ENCODE results near the gene PSMB7.

PSMB7 gene

DNA sequence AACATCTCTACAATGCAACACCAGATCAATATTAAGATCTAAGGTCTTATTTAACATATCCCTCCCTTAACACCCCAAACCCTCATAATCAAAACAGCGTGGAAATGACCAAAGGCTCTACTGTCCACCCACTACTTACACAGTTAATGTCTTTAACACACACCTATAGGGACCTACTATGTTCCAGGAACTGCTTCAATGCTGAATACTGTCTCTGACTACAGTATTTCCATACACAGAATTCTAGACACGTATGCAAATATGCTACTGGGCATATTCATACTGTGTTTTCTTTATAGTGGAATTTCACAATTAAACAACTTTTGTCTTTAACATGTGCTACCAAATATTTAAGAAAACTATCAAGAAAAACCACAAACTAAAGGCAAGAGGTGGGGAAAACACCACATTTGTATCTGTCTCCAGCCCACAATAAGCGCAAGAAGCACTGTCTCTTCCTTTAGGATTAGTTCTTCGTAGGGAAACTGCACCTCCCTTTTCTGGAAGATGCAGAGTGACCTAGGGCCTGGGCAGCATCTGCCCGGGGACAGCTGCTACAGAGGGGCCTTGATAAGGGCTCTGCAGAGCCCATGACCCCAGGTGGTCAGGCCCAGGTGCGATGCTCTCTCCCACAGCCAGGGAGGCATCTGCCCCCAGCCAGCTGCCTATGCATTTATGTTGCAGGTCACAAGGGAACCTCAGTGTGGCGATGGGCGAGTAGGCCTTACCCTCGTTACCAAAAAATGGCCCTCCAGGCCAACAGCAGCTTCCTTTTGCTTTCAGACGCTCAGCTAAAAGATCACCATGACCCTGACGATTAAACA is 55.2 kb downstream of the PSMB7 start:
- Histone ChIP-seq H3K4me1 (ENCODE audit: insufficient read depth, low read length, poor library complexity, severe bottlenecking) (peaks cover 28% of the 10 kb centered on the region), H3K36me3 (ENCODE audit: insufficient read depth, low read length) (peaks cover 17% of the 10 kb centered on the region; the same call in 1 of the 2 replicates), H3K9me3 (ENCODE audit: insufficient read depth, low read depth, low read length) (no peaks in the 10 kb centered on the region), H3K4me2 (ENCODE audit: low read depth, low read length, poor library complexity, severe bottlenecking) (no peak overlapping the region), H2AFZ (ENCODE audit: low read length) (no peak overlapping the region), H3K9me2 (replicated peaks; ENCODE audit: low read depth, low read length) (no peaks in the 10 kb centered on the region), H3K79me2 (ENCODE audit: insufficient read depth, low read length) (peaks cover 94% of the 10 kb centered on the region), H4K20me1 (ENCODE audit: insufficient read depth, low read length, poor library complexity, severe bottlenecking) (peaks cover 17% of the 10 kb centered on the region), H3F3A (ENCODE audit: low read depth) (no peaks in the 10 kb centered on the region), H3K9ac (ENCODE audit: low read depth, low read length, poor library complexity, severe bottlenecking) (no peak overlapping the region), H3K4me3 (ENCODE audit: low read length, poor library complexity, severe bottlenecking) (no peak overlapping the region), H3K27me3 (ENCODE audit: insufficient read depth, low read length, poor library complexity, severe bottlenecking) (no peaks in the 10 kb centered on the region)
- TF ChIP-seq, protein P1, sequence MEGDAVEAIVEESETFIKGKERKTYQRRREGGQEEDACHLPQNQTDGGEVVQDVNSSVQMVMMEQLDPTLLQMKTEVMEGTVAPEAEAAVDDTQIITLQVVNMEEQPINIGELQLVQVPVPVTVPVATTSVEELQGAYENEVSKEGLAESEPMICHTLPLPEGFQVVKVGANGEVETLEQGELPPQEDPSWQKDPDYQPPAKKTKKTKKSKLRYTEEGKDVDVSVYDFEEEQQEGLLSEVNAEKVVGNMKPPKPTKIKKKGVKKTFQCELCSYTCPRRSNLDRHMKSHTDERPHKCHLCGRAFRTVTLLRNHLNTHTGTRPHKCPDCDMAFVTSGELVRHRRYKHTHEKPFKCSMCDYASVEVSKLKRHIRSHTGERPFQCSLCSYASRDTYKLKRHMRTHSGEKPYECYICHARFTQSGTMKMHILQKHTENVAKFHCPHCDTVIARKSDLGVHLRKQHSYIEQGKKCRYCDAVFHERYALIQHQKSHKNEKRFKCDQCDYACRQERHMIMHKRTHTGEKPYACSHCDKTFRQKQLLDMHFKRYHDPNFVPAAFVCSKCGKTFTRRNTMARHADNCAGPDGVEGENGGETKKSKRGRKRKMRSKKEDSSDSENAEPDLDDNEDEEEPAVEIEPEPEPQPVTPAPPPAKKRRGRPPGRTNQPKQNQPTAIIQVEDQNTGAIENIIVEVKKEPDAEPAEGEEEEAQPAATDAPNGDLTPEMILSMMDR (conservative IDR thresholded peaks at IDR 0.05; ENCODE audit: low read length), result no peak
- TF ChIP-seq EZH2phosphoT487 (IDR thresholded peaks at IDR 0.05; ENCODE audit: borderline replicate concordance), result no peak

DNA sequence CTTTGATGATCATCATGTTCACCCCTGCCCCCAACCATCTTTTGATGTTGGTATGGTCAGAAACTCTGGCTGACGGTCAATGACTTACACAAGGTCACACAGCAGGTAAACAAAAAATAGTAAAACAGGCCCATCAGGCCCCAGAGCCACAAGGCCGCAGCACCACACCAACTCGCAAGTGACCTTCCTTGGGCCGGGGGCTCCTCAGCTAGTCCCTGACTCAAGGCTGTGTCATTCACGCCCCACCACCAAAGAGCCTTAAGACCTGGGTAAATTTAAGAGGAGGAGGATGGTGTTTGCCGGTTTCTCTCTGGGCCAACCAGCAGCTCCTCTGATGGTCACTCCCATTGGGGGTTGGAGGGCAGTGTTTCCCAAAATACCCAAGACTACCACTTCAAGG is 55.8 kb downstream of the PSMB7 start:
- peaks cover 17% of the 10 kb centered on the region; the same call in 1 of the 2 replicates for H3K36me3 ChIP-seq (ENCODE audit: insufficient read depth, low read length)
- H3K27me3 ChIP-seq (ENCODE audit: insufficient read depth, low read length, poor library complexity, severe bottlenecking), result no peaks in the 10 kb centered on the region

DNA sequence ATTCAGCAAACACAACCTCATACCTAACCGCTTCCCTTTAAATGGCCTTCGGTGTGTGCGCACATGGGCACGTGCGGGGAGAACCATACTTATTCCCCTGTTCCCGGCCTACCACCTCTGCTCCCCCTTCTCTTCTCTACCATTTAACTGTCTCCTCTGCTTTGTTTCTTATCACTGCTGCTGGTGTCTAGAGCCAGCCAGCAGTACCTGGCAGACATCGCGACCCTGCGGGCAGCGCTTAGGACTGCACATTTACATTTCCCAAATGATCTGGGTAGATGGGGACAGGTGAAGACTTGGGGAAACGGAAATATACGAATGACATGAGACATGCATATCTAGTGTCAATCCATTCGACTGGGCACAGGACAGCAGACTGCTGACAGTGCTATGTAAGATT is 56.6 kb downstream of the PSMB7 start:
- Histone ChIP-seq H3K9me2 (replicated peaks; ENCODE audit: low read depth, low read length) (no peaks in the 10 kb centered on the region), H3K9ac (ENCODE audit: low read depth, low read length, poor library complexity, severe bottlenecking) (no peak overlapping the region), H3K27me3 (ENCODE audit: insufficient read depth, low read length, poor library complexity, severe bottlenecking) (no peaks in the 10 kb centered on the region), H3K36me3 (ENCODE audit: insufficient read depth, low read length) (peaks cover 22% of the 10 kb centered on the region; the same call in 1 of the 2 replicates), H3K4me1 (ENCODE audit: insufficient read depth, low read length, poor library complexity, severe bottlenecking) (peaks cover 28% of the 10 kb centered on the region), H2AFZ (ENCODE audit: low read length) (no peak overlapping the region), H4K20me1 (ENCODE audit: insufficient read depth, low read length, poor library complexity, severe bottlenecking) (peaks cover 17% of the 10 kb centered on the region), H3K4me3 (ENCODE audit: low read length, poor library complexity, severe bottlenecking) (no peak overlapping the region), H3K79me2 (ENCODE audit: insufficient read depth, low read length) (peaks cover 93% of the 10 kb centered on the region), H3K9me3 (ENCODE audit: insufficient read depth, low read depth, low read length) (no peaks in the 10 kb centered on the region), H3F3A (ENCODE audit: low read depth) (no peaks in the 10 kb centered on the region), H3K4me2 (ENCODE audit: low read depth, low read length, poor library complexity, severe bottlenecking) (no peak overlapping the region)
- no peak for TF ChIP-seq EZH2phosphoT487 (IDR thresholded peaks at IDR 0.05; ENCODE audit: borderline replicate concordance)
- TF ChIP-seq, protein P1 (conservative IDR thresholded peaks at IDR 0.05; ENCODE audit: low read length), result no peak

More for the DNA sequence above, 55.8 kb downstream of the PSMB7 start:
- Histone ChIP-seq H3K4me2 (ENCODE audit: low read depth, low read length, poor library complexity, severe bottlenecking) (no peak overlapping the region), H3K9me2 (replicated peaks; ENCODE audit: low read depth, low read length) (no peaks in the 10 kb centered on the region), H3K4me1 (ENCODE audit: insufficient read depth, low read length, poor library complexity, severe bottlenecking) (peaks cover 28% of the 10 kb centered on the region), H3K9me3 (ENCODE audit: insufficient read depth, low read depth, low read length) (no peaks in the 10 kb centered on the region), H2AFZ (ENCODE audit: low read length) (no peak overlapping the region), H3K79me2 (ENCODE audit: insufficient read depth, low read length) (peaks cover 95% of the 10 kb centered on the region), H3F3A (ENCODE audit: low read depth) (no peaks in the 10 kb centered on the region), H3K9ac (ENCODE audit: low read depth, low read length, poor library complexity, severe bottlenecking) (no peak overlapping the region), H4K20me1 (ENCODE audit: insufficient read depth, low read length, poor library complexity, severe bottlenecking) (peaks cover 17% of the 10 kb centered on the region), H3K4me3 (ENCODE audit: low read length, poor library complexity, severe bottlenecking) (no peak overlapping the region)
- TF ChIP-seq, protein P1 (conservative IDR thresholded peaks at IDR 0.05; ENCODE audit: low read length), result no peak
- TF ChIP-seq EZH2phosphoT487 (IDR thresholded peaks at IDR 0.05; ENCODE audit: borderline replicate concordance), result no peak
